ENCODE measurements around the gene RAG1. TPM values are rescaled to one million over a fixed set of nuclear protein-coding genes. Genes with fewer than 3 reads are reported as not detected.

Gene RAG1
- total RNA-seq, 1 experiment from 2014 or later: 0.90 TPM

- peaks cover 33% of the 10 kb centered on the region for H3K36me3 Mint-ChIP-seq
- peaks cover 59% of the 10 kb centered on the region for H3K9me3 Mint-ChIP-seq
- no peak overlapping the region for H3K4me3 Mint-ChIP-seq
- TF ChIP-seq ZNF425 (CRISPR knock-in tag; conservative IDR thresholded peaks at IDR 0.05) (no peak), E2F5 (CRISPR knock-in tag; IDR thresholded peaks at IDR 0.05) (no peak), GABPB1 (CRISPR knock-in tag; IDR thresholded peaks at IDR 0.05) (no peak), AR (CRISPR knock-in tag; IDR thresholded peaks at IDR 0.05) (no peak), ZNF219 (CRISPR knock-in tag; IDR thresholded peaks at IDR 0.05; ENCODE audit: borderline replicate concordance) (no peak), PRRX2 (CRISPR knock-in tag; IDR thresholded peaks at IDR 0.05) (no peak), ZNF423 (CRISPR knock-in tag; IDR thresholded peaks at IDR 0.05) (no peak), ZNF138 (CRISPR knock-in tag; conservative IDR thresholded peaks at IDR 0.05) (no peak), OVOL2 (CRISPR knock-in tag; IDR thresholded peaks at IDR 0.05; ENCODE audit: borderline replicate concordance) (no peak), STAT6 (CRISPR knock-in tag; conservative IDR thresholded peaks at IDR 0.05; ENCODE audit: low read depth) (no peak), FOXP1 (CRISPR knock-in tag; IDR thresholded peaks at IDR 0.05; ENCODE audit: borderline replicate concordance) (no peak), JUN (CRISPR knock-in tag; IDR thresholded peaks at IDR 0.05) (no peak), ZSCAN18 (CRISPR knock-in tag; IDR thresholded peaks at IDR 0.05) (no peak), ERG (CRISPR knock-in tag; IDR thresholded peaks at IDR 0.05) (no peak), NFYB (CRISPR knock-in tag; conservative IDR thresholded peaks at IDR 0.05; ENCODE audit: low read depth) (no peak), ATF1 (CRISPR knock-in tag; IDR thresholded peaks at IDR 0.05) (no peak), ATF3 (CRISPR knock-in tag; conservative IDR thresholded peaks at IDR 0.05) (no peak), RELA (CRISPR knock-in tag; IDR thresholded peaks at IDR 0.05; ENCODE audit: borderline replicate concordance) (no peak)
- no peaks in the 10 kb centered on the region for H3K4me1 Mint-ChIP-seq
- no peak for ATAC-seq
- POLR2A ChIA-PET: no interaction called here
- CTCF ChIA-PET: no interaction called here
- DNase-seq (ENCODE audit: low spot score): no peak
- H3K27me3 Mint-ChIP-seq (ENCODE audit: low read depth): peaks cover 5% of the 10 kb centered on the region; the same call in 1 of the 2 replicates
- no peak overlapping the region for H3K27ac Mint-ChIP-seq
Observed at GRCh38 chr11:36618363-36619047, 50.7 kb downstream of the RAG1 start.
